SJSA1 (cell line): ENCODE data around the gene CORIN. TPM values are rescaled to one million over a fixed set of nuclear protein-coding genes. Genes with fewer than 3 reads are reported as not detected.
"Not testable (repeated sequence)": the region's sequence is repeated elsewhere in the genome, so short reads cannot be mapped to it uniquely, and the experiment has no call there.

ENCODE experiments used
- DNase-seq, 2 experiments: peaks; one replicate each; pipeline ENCODE4 v3.0.0-alpha.2; 2015 to 2020; ENCODE audit warnings: low spot score in 2 of 2, low read depth in 1 of 2
- H3K27ac ChIP-seq: fragments of 250-450 bp; sonication (Bioruptor Pico); 2 replicates; pipeline ENCODE4 v1.5.1; 2020; ENCODE audit warnings: mild to moderate bottlenecking, moderate library complexity
- H3K27me3 ChIP-seq: fragments of 250-450 bp; sonication (Bioruptor Pico); replicated peaks from 2 replicates; pipeline ENCODE4 v1.5.1; 2020; ENCODE audit warnings: mild to moderate bottlenecking, moderate library complexity
- H3K36me3 ChIP-seq: fragments of 250-450 bp; sonication (Bioruptor Pico); 2 replicates; pipeline ENCODE4 v1.5.1; 2020; ENCODE audit warnings: mild to moderate bottlenecking
- H3K4me1 ChIP-seq: fragments of 250-450 bp; sonication (Bioruptor Pico); replicated peaks from 2 replicates; pipeline ENCODE4 v1.6.1; 2021; ENCODE audit warnings: mild to moderate bottlenecking
- H3K4me3 ChIP-seq: fragments of 250-450 bp; sonication (Bioruptor Pico); 2 replicates; pipeline ENCODE4 v1.5.1; 2020; ENCODE audit warnings: mild to moderate bottlenecking
- H3K9me3 ChIP-seq: fragments of 250-450 bp; sonication (Bioruptor Pico); replicated peaks from 2 replicates; pipeline ENCODE4 v1.5.1; 2020; ENCODE audit warnings: mild to moderate bottlenecking
- total RNA-seq: library from RNA; depleted of rRNA; stranded (reverse); fragments of >200 nt; shearing (Covaris generic); gene quantifications from 2 replicates; pipeline ENCODE4 v1.2.3, GENCODE V29; 2014; rRNA removed

Gene CORIN
- total RNA-seq, 1 experiment from 2014 or later, result not detected

DNA sequence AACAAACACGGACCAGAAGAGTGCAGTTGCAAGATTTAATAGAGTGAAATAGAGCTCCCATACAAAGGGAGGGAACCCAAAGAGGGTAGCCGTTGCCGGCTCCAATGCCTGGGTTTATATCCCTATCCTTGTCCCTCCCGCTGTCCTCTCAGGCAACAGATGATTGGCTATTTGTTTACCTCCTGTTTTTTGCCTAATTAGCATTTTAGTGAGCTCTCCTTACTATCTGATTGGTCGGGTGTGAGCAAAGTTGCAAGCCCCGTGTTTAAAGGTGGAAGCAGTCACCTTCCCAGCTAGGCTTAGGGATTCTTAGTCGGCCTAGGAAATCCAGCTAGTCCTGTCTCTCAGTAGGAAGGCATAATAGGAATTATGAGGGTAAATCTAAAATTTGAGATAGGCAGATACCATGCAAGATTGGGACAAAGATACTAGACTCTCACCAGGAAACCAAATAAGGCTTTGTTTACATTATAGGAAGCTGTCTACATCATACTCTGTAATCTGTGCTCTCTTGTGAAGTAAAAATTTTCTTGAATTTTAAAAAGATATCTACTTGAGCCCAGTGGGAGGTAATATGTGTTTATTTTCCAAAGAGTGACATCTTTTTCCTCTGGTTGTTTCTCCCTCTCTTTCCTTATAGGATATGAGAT, 286.8 kb downstream of the CORIN start:
- no peaks in the 10 kb centered on the region for H3K9me3 ChIP-seq
- no peaks in the 10 kb centered on the region for H3K36me3 ChIP-seq
- no peaks in the 10 kb centered on the region for H3K27me3 ChIP-seq
- peaks cover 8% of the 10 kb centered on the region for H3K4me1 ChIP-seq
- no peak overlapping the region for H3K4me3 ChIP-seq
- H3K27ac ChIP-seq, result no peak overlapping the region
- DNase-seq, result no peak

DNA sequence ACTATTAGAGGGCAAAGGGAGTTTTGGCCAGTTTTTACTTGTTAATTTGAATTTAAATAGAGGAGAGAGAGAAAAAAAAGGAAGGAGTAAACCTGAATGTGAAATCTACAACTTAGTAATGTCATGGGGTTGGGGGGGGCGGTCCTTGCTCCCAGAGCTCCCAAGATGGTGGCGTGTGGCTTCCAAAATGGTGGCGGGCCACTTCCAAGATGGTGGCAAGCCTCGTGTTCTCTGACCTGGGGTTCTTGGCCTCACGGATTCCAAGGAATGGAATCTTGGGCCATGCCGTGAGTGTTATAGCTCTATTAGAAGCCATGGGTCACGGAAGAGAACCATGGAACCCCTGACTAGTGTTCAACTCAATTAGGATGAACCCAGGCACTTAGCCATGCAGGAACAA, 287.5 kb downstream of the CORIN start:
- not testable (repeated sequence) for H3K4me1 ChIP-seq, H3K36me3 ChIP-seq, H3K9me3 ChIP-seq, DNase-seq, H3K27ac ChIP-seq, H3K4me3 ChIP-seq, H3K27me3 ChIP-seq

Other genes with a start within 250 kb of the CORIN start
- 3.4 and 15.4 TPM in 2 replicates for gene NFXL1, start 76.5 kb upstream of the CORIN start, total RNA-seq
- gene CNGA1, start 178.6 kb upstream of the CORIN start, total RNA-seq, result 0.91 TPM in 1 of 2 replicates, not detected in the other
- gene NIPAL1, start 178.7 kb upstream of the CORIN start, total RNA-seq, result 0.91 and 2.4 TPM in 2 replicates